IMR-90 (cell line): ENCODE data around the gene ZNF750. TPM values are rescaled to one million over a fixed set of nuclear protein-coding genes. Genes with fewer than 3 reads are reported as not detected.

ENCODE experiments used
- polyA plus RNA-seq, 3 experiments: library from polyadenylated mRNA; depleted of rRNA; stranded (reverse); fragments of >200 nt; gene quantifications; 2 replicates each; pipeline ENCODE4 v1.2.3, GENCODE V29; 2012; ENCODE audit warnings: low replicate concordance in 1 of 3
- total RNA-seq: library from RNA; depleted of rRNA; stranded (reverse); fragments of >200 nt; gene quantifications from 2 replicates; pipeline ENCODE4 v1.2.3, GENCODE V29; 2012
- TF ChIP-seq, protein P1 (sequence below): conservative IDR thresholded peaks from 2 replicates; pipeline ENCODE4 v1.5.1; 2012; ENCODE audit warnings: mild to moderate bottlenecking, low read depth, low read length, improper control_type of control experiment

Gene ZNF750
- total and polyA plus RNA-seq, 2 of the 4 experiments (the other 2 are of a cell fraction): not detected

DNA sequence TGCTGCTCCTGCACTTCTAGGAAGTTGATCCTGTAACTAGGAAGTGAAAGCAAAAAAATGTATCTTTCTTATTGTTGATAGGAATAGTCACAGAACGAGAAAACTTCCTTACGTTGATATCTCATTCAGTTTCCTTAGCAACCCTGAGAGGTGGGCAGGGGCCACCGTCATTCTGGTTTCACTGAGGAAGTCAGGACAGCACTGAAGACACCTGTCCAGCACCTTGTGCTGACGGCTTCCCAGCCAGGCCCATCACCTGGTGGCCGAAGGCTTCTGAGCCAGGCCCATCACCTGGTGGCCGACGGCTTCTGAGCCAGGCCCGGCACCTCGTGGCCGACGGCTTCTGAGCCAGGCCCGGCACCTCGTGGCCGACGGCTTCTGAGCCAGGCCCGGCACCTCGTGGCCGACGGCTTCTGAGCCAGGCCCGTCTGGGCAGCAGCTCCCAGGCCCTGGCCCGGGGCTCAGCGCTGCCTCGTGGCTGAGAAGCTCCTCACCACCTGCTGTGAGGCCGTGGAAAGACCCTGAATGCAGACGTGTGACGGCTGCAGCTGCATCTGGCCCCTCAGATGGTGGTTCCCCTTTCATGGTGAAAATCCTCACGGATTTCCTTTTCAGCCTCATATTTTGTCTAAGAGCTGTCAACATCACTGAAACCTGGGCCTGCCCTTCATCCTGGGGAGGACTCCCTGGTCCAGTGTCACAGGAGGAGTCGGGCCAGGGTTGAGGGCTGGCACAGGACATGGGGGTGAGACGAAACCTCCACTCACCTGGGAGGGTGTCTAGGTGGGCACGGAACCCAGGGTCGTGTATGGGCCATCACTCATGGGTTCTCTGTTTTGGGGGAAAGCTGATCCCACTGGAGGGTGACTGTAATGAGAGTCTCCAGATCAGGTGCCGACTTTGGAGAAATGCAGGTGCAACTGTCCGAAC, 33.0 kb upstream of the ZNF750 start (continued):
- TF ChIP-seq, protein P1, sequence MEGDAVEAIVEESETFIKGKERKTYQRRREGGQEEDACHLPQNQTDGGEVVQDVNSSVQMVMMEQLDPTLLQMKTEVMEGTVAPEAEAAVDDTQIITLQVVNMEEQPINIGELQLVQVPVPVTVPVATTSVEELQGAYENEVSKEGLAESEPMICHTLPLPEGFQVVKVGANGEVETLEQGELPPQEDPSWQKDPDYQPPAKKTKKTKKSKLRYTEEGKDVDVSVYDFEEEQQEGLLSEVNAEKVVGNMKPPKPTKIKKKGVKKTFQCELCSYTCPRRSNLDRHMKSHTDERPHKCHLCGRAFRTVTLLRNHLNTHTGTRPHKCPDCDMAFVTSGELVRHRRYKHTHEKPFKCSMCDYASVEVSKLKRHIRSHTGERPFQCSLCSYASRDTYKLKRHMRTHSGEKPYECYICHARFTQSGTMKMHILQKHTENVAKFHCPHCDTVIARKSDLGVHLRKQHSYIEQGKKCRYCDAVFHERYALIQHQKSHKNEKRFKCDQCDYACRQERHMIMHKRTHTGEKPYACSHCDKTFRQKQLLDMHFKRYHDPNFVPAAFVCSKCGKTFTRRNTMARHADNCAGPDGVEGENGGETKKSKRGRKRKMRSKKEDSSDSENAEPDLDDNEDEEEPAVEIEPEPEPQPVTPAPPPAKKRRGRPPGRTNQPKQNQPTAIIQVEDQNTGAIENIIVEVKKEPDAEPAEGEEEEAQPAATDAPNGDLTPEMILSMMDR: no peak
